DMS53 treated with DMSO at 0.1 percent for 48 hours (cell line): ENCODE measurements around the gene ATF7.

Source experiments
- DNase-seq: peaks from one replicate; lab custom pipeline; 2025; ENCODE audit not compliant: unreplicated experiment; lab: John Stamatoyannopoulos, UW

The ATF7 gene

GRCh38 chr12:53463802-53464560 is 162.2 kb downstream of the ATF7 start:
- no peak for DNase-seq

GRCh38 chr12:53462935-53463334 is 163.2 kb downstream of the ATF7 start:
- DNase-seq, result no peak

GRCh38 chr12:53461591-53461990 is 164.6 kb downstream of the ATF7 start:
- no peak for DNase-seq

- no peak for DNase-seq
Observed at GRCh38 chr12:53461059-53461458, 165.1 kb downstream of the ATF7 start.

- DNase-seq, result no peak
Observed at GRCh38 chr12:53459097-53459496, 167.1 kb downstream of the ATF7 start.
